GM18870 (cell line): Measurements from ENCODE around the gene OR8B8.
A peak's percentile ranks its signal among the peaks of the same experiment; 100 is the strongest.
"Not testable (repeated sequence)": the region's sequence is repeated elsewhere in the genome, so short reads cannot be mapped to it uniquely, and the experiment has no call there.

Source experiments
- ATAC-seq: cut with Tn5 transposase; IDR thresholded peaks from one replicate; pipeline ENCODE4 v1.9.1; 2021; ENCODE audit warnings: moderate library complexity; ENCODE audit not compliant: unreplicated experiment

The OR8B8 gene

GRCh38 chr11:124441519-124441918, 4.0 kb downstream of the OR8B8 start:
- no peak for ATAC-seq

- ATAC-seq: no peak
Measured at GRCh38 chr11:124441081-124441480, 4.4 kb downstream of the OR8B8 start.

- ATAC-seq: no peak
Measured at GRCh38 chr11:124440608-124441007, 4.9 kb downstream of the OR8B8 start.

GRCh38 chr11:124434699-124435098, 10.8 kb downstream of the OR8B8 start:
- no peak for ATAC-seq

GRCh38 chr11:124429599-124429998, 15.9 kb downstream of the OR8B8 start:
- ATAC-seq: no peak

GRCh38 chr11:124424384-124424921, 21.0 kb downstream of the OR8B8 start, which contains the start of gene OR8B4:
OR8B4 (minus strand) TSS chr11:124424871; CDS start chr11:124424871, 0 bp downstream.
- ATAC-seq: no peak

GRCh38 chr11:124421043-124421442, 24.5 kb downstream of the OR8B8 start:
- ATAC-seq: no peak

- ATAC-seq: no peak
Measured at GRCh38 chr11:124415356-124415923, 30.1 kb downstream of the OR8B8 start.

GRCh38 chr11:124409906-124410305, 35.6 kb downstream of the OR8B8 start:
- ATAC-seq: no peak

GRCh38 chr11:124405581-124405980, 39.9 kb downstream of the OR8B8 start:
- ATAC-seq: no peak

- not testable (repeated sequence) for ATAC-seq
Measured at GRCh38 chr11:124403186-124403585, 42.3 kb downstream of the OR8B8 start.

- ATAC-seq: peak; percentile 83
Measured at GRCh38 chr11:124402326-124402922, 43.1 kb downstream of the OR8B8 start.

- ATAC-seq: no peak
Measured at GRCh38 chr11:124398924-124399323, 46.6 kb downstream of the OR8B8 start, which contains the start of gene OR8B3. OR8B3 (minus strand) TSS chr11:124399024; CDS start chr11:124397351, 1,673 bp downstream.

- not testable (repeated sequence) for ATAC-seq
Measured at GRCh38 chr11:124396847-124397246, 48.6 kb downstream of the OR8B8 start.

- no peak for ATAC-seq
Measured at GRCh38 chr11:124394408-124394807, 51.1 kb downstream of the OR8B8 start.
